ENCODE data around the gene CDK19. TPM values are rescaled to one million over a fixed set of nuclear protein-coding genes. Genes with fewer than 3 reads are reported as not detected.
"Not testable (repeated sequence)": the region's sequence is repeated elsewhere in the genome, so short reads cannot be mapped to it uniquely, and the experiment has no call there.

The CDK19 gene
- total RNA-seq, 1 experiment from 2014 or later: 3.2 TPM

DNA sequence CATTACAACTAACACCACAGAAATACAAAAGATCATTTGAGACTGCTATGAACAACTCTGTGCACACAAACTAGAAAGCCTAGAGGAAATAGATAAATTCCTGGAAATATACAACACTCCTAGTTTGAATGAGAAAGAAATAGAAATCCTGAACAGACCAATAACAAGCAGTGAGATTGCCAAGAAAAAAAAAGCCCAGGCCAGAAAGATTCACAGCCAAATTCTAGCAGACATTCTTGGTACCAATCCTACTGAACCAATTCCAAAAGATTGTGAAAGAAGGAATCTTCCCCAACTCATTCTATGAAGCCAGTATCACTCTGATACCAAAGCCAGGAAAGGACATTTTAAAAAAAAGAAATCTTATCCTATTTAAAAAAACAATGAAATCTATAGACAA lies 7.0 kb upstream of the CDK19 start:
- Histone ChIP-seq H3K9me3 (no peaks in the 10 kb centered on the region), H3K4me3 (no peak overlapping the region), H3K27me3 (no peaks in the 10 kb centered on the region), H3K36me3 (no peaks in the 10 kb centered on the region)
- DNase-seq: peak; percentile 8

DNA sequence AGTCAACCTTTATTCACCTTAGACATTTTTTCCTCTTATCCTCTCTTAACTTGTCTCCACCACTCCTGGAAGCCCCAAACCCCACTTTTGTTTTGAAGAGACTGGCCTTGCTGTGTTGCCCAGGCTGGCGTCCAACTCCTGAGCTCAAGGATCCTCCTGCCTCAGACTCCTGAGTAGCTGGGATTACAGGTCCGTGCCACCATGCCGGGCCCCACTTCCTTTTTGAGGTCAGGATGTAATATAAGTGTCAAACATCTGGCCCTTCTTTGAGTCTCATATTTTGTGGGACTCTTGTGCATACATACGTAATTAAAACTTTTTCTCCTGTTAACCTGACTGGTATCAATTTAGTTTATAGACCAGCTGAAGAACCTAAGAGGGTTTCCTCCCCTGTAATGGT lies 1.4 kb upstream of the CDK19 start:
- H3K27me3 ChIP-seq: no peaks in the 10 kb centered on the region
- no peaks in the 10 kb centered on the region for H3K36me3 ChIP-seq

GRCh38 chr6:110815015-110815410 lies 256 bp downstream of the CDK19 start:
- H3K4me3 ChIP-seq: peak overlapping the region; percentile 61
- no peaks in the 10 kb centered on the region for H3K36me3 ChIP-seq
- no peaks in the 10 kb centered on the region for H3K9me3 ChIP-seq
- no peak for DNase-seq
- H3K27me3 ChIP-seq: no peaks in the 10 kb centered on the region

More for the DNA sequence above, 1.4 kb upstream of the CDK19 start:
- DNase-seq: peak; percentile 16
- H3K4me3 ChIP-seq: no peak overlapping the region
- no peaks in the 10 kb centered on the region for H3K9me3 ChIP-seq

DNA sequence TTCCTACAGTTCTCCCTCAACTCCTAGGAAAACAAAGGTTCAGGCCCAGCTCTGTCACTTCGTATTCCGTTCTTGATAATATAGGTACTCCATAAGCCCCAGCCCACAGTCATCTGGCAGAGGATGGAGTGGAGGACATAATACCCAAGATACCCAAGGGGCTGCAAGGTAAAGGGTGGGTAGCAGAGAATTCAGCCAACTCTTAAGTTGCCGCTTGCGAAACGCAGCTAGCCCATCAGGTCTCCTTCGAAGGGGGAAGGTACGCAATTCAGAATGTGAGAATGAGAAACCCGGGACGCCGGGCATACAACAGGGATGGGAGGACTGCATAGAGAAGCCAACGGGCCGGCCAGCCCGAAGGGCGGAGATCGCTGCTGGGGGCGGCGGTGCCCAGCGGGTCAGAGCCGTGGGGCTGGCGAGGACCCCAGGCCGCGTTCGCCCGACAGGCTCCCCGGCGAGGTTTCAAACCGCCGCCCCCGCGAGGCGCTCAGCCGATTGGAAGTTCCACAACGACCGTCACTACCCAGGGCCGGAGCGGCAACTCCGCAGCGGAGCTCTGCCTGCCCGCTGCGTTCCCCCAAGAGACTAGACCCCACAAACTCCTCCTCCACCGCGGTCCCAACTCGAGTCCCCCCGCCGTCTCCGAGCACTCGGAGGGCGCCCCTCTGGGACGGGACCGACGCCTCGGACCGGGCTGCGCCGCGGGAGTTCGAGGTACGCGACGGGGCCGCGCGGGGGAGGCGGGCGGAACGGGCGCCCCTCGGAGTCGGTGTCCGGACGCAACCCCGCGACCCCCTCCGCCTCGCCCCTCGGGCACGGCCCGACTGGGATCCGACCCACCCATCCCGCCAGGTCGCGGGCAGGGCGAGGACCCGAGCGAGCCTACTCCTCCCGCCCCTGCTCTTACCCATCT lies 911 bp downstream of the CDK19 start:
- Histone ChIP-seq H3K4me3 (peak overlapping the region; percentile 61), H3K27me3 (no peaks in the 10 kb centered on the region), H3K9me3 (no peaks in the 10 kb centered on the region), H3K36me3 (no peaks in the 10 kb centered on the region)
- DNase-seq: peak; percentile 53

DNA sequence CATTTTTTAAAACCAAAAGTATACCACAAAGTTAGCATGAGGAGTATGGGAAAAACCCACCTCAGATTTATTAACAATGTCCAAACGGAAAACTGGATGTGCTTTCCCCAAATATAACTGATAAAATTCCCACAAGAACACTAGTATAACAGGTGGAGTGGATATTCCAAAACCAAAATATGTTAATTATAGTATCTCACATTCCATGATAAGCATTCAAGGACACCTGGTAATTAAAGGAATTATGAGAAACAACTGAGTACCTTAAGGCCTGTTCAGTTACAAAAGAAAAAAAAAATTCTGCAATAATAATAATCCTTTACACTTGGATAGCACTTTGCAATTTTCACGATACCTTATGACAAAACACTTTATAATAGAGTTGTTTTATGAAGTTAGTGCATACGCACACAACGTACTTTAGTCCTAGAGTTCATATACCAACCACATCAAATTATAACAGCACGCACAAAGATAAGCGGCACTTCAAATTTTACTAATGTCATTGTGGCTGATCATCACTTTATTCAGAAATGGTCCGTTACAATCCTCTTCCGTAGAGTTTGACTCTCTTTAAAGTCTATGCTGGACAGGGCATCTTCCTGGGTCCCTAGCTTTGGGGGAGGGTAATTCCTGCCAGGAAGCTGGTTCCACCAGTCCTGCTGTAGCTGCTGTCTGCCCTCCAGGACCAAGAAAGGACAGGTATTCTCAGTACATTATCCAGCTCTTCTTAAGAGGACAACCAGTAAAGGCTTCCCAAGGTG lies 1.7 kb downstream of the CDK19 start:
- Histone ChIP-seq H3K9me3 (no peaks in the 10 kb centered on the region), H3K36me3 (no peaks in the 10 kb centered on the region)
- no peak for DNase-seq

GRCh38 chr6:110812719-110813118 lies 2.5 kb downstream of the CDK19 start:
- H3K9me3 ChIP-seq: no peaks in the 10 kb centered on the region
- no peaks in the 10 kb centered on the region for H3K27me3 ChIP-seq
- no peak for DNase-seq
- no peaks in the 10 kb centered on the region for H3K36me3 ChIP-seq
- H3K4me3 ChIP-seq: no peak overlapping the region

More for the DNA sequence above, 1.7 kb downstream of the CDK19 start:
- Histone ChIP-seq H3K27me3 (no peaks in the 10 kb centered on the region), H3K4me3 (peak overlapping the region; percentile 61)

DNA sequence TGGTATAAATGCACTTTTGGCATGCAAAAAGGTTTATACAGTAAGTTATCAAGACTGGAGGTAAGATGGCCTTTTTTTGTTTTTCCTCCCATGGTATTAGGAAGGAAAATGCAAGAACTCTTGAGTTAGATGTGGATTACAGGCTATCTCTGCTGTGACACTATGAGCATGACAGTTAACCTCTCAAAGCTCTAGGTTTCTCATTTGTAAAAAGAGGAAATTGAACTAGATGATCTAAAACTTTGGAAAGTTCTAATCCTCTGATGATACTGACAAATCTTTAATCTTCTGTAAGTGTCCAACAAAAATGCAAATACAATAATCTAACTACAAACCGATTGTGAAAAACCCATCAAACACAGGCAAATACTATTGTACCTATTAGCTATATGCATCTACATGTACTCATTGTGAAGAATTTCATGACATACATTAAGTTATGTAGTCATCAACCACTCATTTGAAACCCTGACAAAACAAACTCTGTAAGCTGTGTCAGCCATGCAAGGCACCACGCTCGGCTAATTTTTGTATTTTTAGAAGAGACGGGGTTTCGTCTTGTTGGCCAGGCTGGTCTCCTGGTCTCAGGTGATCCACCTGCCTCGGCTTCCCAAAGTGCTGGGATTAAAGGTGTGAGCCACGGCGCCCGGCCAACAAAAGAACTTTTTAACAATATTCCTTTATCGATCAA lies 4.2 kb downstream of the CDK19 start:
- H3K4me3 ChIP-seq: no peak overlapping the region
- H3K36me3 ChIP-seq: no peaks in the 10 kb centered on the region
- no peaks in the 10 kb centered on the region for H3K27me3 ChIP-seq
- no peak for DNase-seq
- no peaks in the 10 kb centered on the region for H3K9me3 ChIP-seq

GRCh38 chr6:110809792-110810191 lies 5.5 kb downstream of the CDK19 start:
- Histone ChIP-seq H3K4me3 (no peak overlapping the region), H3K9me3 (no peaks in the 10 kb centered on the region), H3K27me3 (no peaks in the 10 kb centered on the region), H3K36me3 (no peaks in the 10 kb centered on the region)
- DNase-seq: no peak

DNA sequence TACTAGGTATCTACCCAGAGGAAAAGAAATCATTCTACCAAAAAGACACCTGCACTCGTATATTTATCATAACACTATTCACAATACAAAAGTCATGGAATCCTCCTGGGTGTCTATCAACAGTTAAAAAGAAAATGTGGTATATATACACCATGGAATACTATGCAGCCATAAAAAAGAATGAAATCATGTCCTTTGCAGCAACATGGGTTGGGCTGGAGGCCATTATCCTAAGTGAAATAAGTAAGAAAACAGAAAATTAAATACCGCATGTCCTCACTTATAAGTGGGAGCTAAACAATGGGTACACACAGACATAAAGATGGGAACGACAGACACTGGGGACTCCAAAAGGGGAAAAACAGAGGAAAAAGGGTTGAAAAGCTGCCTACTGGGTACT lies 13.1 kb downstream of the CDK19 start:
- not testable (repeated sequence) for H3K27me3 ChIP-seq, H3K4me3 ChIP-seq, DNase-seq, H3K9me3 ChIP-seq, H3K36me3 ChIP-seq

DNA sequence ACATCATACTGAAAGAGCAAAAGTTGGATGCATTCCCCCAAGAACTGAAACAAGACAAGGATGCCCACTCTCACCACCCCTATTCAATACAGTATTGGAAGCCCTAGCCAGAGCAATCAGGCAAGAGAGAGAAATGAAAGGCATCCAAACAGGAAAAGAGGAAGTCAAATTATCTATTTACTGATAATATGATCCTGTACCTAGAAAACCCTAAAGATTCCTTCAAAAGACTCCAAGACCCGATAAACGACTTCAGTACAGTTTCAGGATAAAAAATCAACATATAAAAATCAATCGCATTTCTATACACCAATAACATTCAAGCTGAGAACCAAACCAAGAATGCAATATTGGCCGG lies 14.5 kb downstream of the CDK19 start:
- DNase-seq: no peak
- Histone ChIP-seq H3K36me3 (no peaks in the 10 kb centered on the region), H3K9me3 (peaks cover 5% of the 10 kb centered on the region; the same call in 1 of the 2 replicates), H3K27me3 (no peaks in the 10 kb centered on the region), H3K4me3 (no peak overlapping the region)

DNA sequence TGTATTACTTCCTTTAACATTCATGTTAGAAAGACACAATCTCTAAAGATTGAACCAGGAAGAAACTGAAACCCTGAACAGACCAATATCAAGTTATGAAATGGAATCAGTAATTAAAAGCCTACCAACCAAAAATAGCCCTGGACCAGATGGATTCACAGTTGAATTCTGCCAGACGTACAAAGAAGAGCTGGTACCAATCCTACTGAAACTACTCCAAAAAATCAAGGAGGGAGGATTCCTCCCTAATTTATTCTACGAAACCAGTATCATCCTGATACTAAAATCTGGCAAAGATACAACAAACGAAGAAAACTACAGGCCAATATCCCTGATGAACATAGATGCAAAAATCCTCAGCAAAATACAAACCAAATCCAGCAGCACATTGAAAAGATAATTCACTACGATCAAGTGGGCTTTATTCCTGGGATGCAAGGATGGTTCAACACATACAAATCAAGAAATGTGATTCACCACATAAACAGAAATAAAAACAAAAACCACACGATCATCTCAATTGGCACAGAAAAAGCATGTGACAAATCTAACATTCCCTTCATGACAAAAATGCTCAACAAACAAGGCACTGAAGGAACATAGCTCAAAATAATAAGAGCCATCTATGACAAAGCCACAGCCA lies 15.0 kb downstream of the CDK19 start:
- Histone ChIP-seq H3K9me3 (peaks cover 5% of the 10 kb centered on the region; the same call in 1 of the 2 replicates), H3K36me3 (no peaks in the 10 kb centered on the region), H3K4me3 (no peak overlapping the region), H3K27me3 (no peaks in the 10 kb centered on the region)
- DNase-seq: no peak

GRCh38 chr6:110799655-110800054 lies 15.6 kb downstream of the CDK19 start:
- no peak for DNase-seq
- peaks cover 5% of the 10 kb centered on the region; the same call in 1 of the 2 replicates for H3K9me3 ChIP-seq
- no peak overlapping the region for H3K4me3 ChIP-seq
- no peaks in the 10 kb centered on the region for H3K27me3 ChIP-seq
- no peaks in the 10 kb centered on the region for H3K36me3 ChIP-seq

DNA sequence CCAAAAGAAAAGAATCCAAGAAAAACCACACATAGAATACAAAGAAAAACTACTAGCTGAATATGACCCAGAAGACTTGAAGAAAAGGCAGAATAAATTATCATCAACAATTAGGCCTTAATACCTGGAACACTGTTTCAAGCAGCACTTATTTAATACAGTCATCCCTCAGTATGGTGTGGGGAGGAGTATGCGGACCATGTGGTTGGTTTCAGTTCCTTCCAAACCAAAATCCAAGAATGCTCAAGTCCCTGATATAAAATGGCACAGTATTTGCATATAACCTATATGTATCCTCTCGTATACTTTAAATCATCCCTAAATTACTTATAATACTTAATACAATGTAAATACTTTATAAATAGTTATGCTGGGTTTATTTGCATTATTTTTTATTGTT lies 16.1 kb downstream of the CDK19 start:
- H3K27me3 ChIP-seq: no peaks in the 10 kb centered on the region
- peaks cover 5% of the 10 kb centered on the region; the same call in 1 of the 2 replicates for H3K9me3 ChIP-seq
- H3K4me3 ChIP-seq: no peak overlapping the region
- H3K36me3 ChIP-seq: no peaks in the 10 kb centered on the region
- no peak for DNase-seq

- Histone ChIP-seq H3K27me3 (no peaks in the 10 kb centered on the region), H3K9me3 (peaks cover under 1% of the 10 kb centered on the region; the same call in 1 of the 2 replicates), H3K4me3 (no peak overlapping the region), H3K36me3 (no peaks in the 10 kb centered on the region)
- no peak for DNase-seq
These were observed 20.0 kb downstream of the CDK19 start for GRCh38 chr6:110795271-110795670.

DNA sequence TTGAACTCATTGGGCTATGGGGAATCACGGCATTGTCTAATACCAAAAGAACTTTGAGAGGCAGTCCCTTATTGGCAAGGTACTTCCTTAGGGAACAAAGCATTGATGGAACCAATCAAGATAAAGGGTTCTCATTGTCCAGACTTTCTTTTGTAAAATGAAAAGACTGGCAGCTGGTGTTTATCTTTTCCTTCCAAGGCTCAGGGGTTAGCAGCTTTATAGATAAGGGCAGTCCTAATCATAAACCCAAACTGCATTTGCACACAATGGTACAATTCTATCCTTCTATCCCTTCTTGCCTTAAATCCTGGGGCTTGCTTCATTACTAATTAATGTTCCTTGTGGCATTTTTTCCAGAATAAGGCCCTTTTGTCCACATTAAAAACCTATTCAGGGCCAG lies 28.6 kb downstream of the CDK19 start:
- Histone ChIP-seq H3K9me3 (peaks cover 4% of the 10 kb centered on the region), H3K36me3 (no peaks in the 10 kb centered on the region), H3K4me3 (no peak overlapping the region), H3K27me3 (no peaks in the 10 kb centered on the region)
- no peak for DNase-seq

DNA sequence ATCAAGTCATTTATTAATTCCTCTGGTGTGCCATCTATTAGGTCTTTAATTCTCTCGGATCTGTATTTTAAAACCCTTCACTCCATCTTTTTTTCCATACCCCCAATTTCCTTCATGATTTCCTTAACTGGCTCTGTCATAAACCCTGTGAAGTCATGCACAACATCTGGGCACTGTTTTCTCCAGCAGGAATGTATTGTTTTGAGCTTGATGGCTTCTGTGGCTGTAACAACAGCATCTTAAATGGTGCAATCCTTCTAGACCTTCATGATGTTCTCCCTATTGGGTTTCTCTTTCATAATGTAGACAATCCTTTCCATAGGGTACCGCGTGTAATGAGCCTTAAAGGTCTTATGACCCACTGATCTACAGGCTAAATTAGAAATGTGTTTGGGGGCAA lies 29.0 kb downstream of the CDK19 start:
- DNase-seq: no peak
- peaks cover 4% of the 10 kb centered on the region for H3K9me3 ChIP-seq
- H3K36me3 ChIP-seq: no peaks in the 10 kb centered on the region
- H3K4me3 ChIP-seq: no peak overlapping the region
- H3K27me3 ChIP-seq: no peaks in the 10 kb centered on the region

DNA sequence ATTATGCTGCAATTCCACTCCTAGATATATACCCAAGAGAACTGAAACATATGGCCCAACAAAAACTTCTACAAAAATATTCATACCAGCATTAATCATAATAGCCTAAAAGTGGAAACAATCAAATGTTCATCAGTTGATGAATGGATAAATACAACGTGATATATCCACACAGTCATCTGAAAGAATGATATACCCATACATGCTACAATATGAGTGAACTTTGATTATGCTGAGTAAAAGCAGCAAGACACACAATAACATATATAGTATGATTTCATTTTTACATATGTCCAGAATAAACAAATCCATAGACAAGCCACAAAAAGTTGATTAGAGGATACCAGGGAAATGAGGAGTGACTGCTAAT lies 30.7 kb downstream of the CDK19 start:
- Histone ChIP-seq H3K36me3 (no peaks in the 10 kb centered on the region), H3K27me3 (no peaks in the 10 kb centered on the region), H3K9me3 (peaks cover 4% of the 10 kb centered on the region), H3K4me3 (no peak overlapping the region)
- DNase-seq: no peak

Measured in MG63 (cell line).